SK-N-MC (cell line): Measurements from ENCODE around the gene SDK2.

Experiments
- EZH2 ChIP-seq: fragments of 200-600 bp; sonication (generic); IDR thresholded peaks from one replicate; pipeline ENCODE4 v1.6.1; 2017; ENCODE audit warnings: antibody characterized with exemption
- FOXP2 ChIP-seq: optimal IDR thresholded peaks from 2 replicates; pipeline ENCODE3; 2011; ENCODE audit warnings: mild to moderate bottlenecking, moderate library complexity; ENCODE audit not compliant: insufficient read depth; ENCODE audit errors: extremely low read length, control extremely low read depth
- POLR2AphosphoS5 ChIP-seq: IDR thresholded peaks from 2 replicates; pipeline ENCODE4 v1.6.1; 2012; ENCODE audit warnings: mild to moderate bottlenecking, low read depth, low read length, borderline replicate concordance

DNA sequence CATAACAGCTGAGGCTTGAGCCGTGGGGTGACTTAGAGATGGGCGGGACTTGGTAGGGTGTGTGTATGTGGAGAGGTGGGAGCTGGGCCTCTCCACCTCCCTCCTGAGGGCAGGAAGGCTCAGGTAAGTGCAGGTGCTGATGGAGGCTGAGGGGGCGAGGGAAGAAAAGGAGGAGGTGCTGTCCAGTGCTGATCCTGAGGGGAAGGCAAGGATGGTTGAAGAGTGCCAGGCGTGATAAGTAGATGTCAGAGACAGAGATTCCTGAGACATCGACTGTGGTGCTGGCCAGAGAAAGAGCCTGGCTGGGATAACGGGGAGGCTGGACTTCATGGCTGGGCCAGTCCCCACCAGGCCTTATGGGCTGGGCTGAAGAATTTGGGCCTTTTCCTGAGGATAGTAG lies 159.1 kb downstream of the SDK2 start:
- TF ChIP-seq EZH2 (no peak), POLR2AphosphoS5 (no peak), FOXP2 (no peak)
